ENCODE data around the gene PLB1.

Gene PLB1

GRCh38 chr2:28688818-28689217, 193.0 kb downstream of the PLB1 start:
- no peak for DNase-seq (ENCODE audit: low read depth, low spot score)
- Histone ChIP-seq H3K36me3 (ENCODE audit: insufficient read depth, low read length) (no peaks in the 10 kb centered on the region), H3K4me3 (no peak overlapping the region), H3K9me3 (ENCODE audit: low read depth, low read length) (no peaks in the 10 kb centered on the region), H3K27ac (no peak overlapping the region), H3K9ac (ENCODE audit: insufficient read length) (no peak overlapping the region)
- TF ChIP-seq FOXP2 (optimal IDR thresholded peaks at IDR 0.05; ENCODE audit: control extremely low read depth, extremely low read length, insufficient read depth) (no peak), POLR2AphosphoS5 (IDR thresholded peaks at IDR 0.05; ENCODE audit: borderline replicate concordance, low read depth, low read length) (no peak), EZH2 (IDR thresholded peaks at IDR 0.05) (no peak)

- H3K4me3 ChIP-seq: no peak overlapping the region
Measured at GRCh38 chr2:28689771-28690170, 193.9 kb downstream of the PLB1 start.

GRCh38 chr2:28692411-28692810, 196.6 kb downstream of the PLB1 start:
- no peak overlapping the region for H3K27ac ChIP-seq
- H3K9me3 ChIP-seq (ENCODE audit: low read depth, low read length): no peaks in the 10 kb centered on the region
- DNase-seq (ENCODE audit: low read depth, low spot score): no peak
- H3K36me3 ChIP-seq (ENCODE audit: insufficient read depth, low read length): no peaks in the 10 kb centered on the region
- H3K4me3 ChIP-seq: no peak overlapping the region
- TF ChIP-seq POLR2AphosphoS5 (IDR thresholded peaks at IDR 0.05; ENCODE audit: borderline replicate concordance, low read depth, low read length) (no peak), EZH2 (IDR thresholded peaks at IDR 0.05) (no peak), FOXP2 (optimal IDR thresholded peaks at IDR 0.05; ENCODE audit: control extremely low read depth, extremely low read length, insufficient read depth) (no peak)
- no peak overlapping the region for H3K9ac ChIP-seq (ENCODE audit: insufficient read length)

More at GRCh38 chr2:28689771-28690170, 193.9 kb downstream of the PLB1 start:
- Histone ChIP-seq H3K9me3 (ENCODE audit: low read depth, low read length) (no peaks in the 10 kb centered on the region), H3K36me3 (ENCODE audit: insufficient read depth, low read length) (no peaks in the 10 kb centered on the region), H3K9ac (ENCODE audit: insufficient read length) (no peak overlapping the region), H3K27ac (no peak overlapping the region)
- TF ChIP-seq FOXP2 (optimal IDR thresholded peaks at IDR 0.05; ENCODE audit: control extremely low read depth, extremely low read length, insufficient read depth): no peak
- DNase-seq (ENCODE audit: low read depth, low spot score): no peak

- Histone ChIP-seq H3K27ac (no peak overlapping the region), H3K9me3 (ENCODE audit: low read depth, low read length) (no peaks in the 10 kb centered on the region), H3K36me3 (ENCODE audit: insufficient read depth, low read length) (no peaks in the 10 kb centered on the region), H3K4me3 (no peak overlapping the region), H3K9ac (ENCODE audit: insufficient read length) (no peak overlapping the region)
- no peak for TF ChIP-seq EZH2 (IDR thresholded peaks at IDR 0.05)
- TF ChIP-seq FOXP2 (optimal IDR thresholded peaks at IDR 0.05; ENCODE audit: control extremely low read depth, extremely low read length, insufficient read depth): no peak
- no peak for TF ChIP-seq POLR2AphosphoS5 (IDR thresholded peaks at IDR 0.05; ENCODE audit: borderline replicate concordance, low read depth, low read length)
- DNase-seq (ENCODE audit: low read depth, low spot score): no peak
Measured at GRCh38 chr2:28693223-28693622, 197.4 kb downstream of the PLB1 start.
